Ammon's horn (tissue), 1 donor: Measurements from ENCODE around the gene RIBC1.
A peak's percentile ranks its signal among the peaks of the same experiment; 100 is the strongest.
"Not testable (repeated sequence)": the region's sequence is repeated elsewhere in the genome, so short reads cannot be mapped to it uniquely, and the experiment has no call there.

ENCODE experiments used
- DNase-seq: peaks from one replicate; pipeline ENCODE4 v3.0.0-alpha.2; 2016; ENCODE audit warnings: low spot score

The RIBC1 gene

DNA sequence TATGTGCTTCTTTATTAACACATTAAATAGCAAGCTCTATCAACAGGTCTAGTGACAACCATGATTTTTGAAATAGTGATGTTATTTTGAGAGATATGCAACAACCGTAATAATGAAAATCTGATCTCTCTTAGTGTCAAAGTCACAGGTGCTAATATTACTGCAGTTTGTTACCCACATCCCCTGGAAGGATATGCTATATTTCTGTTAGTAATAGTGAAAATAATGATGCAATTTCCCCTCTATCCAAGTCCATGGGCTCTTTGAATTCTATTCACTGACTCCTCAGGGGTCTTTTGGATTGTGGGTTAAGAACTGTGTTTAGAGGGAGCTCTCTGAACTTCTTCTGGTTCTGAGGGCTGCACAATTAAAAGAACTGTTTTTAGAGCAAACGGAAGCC, 14.5 kb downstream of the RIBC1 start:
- no peak for DNase-seq

DNA sequence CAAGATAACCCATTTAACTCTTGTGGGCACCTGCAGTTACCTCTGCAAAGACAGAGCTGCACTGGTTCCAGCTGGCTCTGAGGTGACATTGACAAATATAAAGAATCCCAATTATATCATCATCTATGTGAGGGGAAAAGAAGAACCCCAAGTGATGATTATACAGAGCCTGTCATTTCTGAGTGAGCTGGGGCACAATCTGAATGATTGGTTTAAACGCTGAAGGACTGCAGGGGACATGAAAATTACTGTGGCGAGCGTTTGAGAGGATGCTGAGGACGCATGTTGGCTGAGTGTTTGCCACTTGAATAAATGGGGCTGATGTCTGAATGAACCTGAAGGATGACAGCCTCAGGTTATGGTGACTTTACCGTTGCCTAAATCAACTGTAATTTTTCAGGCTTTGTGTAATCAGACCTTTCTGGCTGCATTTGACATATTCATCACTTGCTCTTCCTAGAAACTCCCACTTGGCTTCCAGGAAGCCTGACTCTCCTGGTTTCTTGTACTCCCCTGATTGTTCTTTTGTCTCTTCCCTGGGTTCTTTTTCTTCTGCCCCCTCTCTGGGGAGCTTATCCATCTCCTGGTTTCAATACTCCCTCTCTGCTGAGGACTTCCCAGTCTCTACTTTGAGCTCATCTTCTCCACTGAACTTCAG, 15.6 kb downstream of the RIBC1 start:
- DNase-seq = no peak

- DNase-seq = no peak
Observed at GRCh38 chrX:53438832-53439230, 16.2 kb downstream of the RIBC1 start.

DNA sequence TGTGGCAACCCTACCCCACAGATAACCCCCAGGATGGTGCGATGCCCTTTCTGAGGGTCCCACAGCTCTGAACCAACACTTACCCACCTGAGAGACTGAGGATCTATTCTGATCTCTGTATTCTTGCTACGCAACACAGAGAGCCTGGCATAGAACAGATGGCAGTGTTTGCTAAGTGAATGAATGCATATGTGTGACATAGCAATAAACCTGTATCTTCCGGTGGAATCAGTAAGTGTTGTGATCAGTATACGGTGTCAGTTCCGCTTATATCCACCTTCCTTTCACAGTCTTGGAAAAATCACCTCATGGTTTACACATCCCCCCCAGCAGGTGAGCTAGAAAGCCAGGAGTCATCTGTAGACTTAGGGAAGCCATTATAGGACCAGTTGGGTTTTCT, 17.4 kb downstream of the RIBC1 start:
- DNase-seq = no peak

GRCh38 chrX:53440621-53441517, 18.2 kb downstream of the RIBC1 start:
- DNase-seq = peak; percentile 11

DNA sequence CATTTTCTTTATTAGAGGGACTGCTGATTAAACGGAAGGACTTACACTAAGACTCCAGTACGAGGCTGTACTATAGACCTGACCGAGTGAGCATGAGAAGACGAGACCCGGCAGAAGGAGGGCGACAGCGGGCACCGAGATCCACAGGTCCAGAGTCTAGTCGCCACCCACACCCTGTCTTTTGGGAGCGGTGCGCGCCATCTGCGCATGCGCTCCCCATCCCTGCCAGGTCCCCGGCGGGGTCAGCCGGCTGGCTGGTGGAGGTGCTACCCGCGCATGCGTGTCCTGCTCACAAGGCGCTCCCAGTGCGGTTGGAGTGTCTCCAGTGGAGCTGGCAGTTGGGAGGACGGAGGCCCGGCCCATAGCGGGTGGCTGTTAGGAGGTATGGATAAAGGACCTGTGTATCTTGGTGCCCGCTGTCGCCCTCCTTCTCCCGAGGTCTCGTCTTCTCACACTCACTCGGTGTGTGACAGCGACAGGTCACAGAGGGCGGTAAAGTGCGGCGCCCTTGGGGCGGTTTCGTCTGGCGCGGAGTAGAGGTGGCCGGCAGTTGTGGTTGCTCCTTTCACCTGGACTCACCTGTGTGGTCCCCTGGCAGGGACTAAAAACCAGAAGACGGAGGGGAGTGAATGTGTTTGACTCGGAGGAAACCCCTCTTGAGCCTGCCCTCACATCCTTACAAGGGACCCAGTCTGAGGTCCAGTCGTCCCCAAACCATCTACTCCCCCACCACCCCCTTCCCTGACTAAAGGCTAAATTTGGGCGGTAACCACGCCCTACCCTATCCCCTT, 19.1 kb downstream of the RIBC1 start:
- DNase-seq = peak; percentile 72

DNA sequence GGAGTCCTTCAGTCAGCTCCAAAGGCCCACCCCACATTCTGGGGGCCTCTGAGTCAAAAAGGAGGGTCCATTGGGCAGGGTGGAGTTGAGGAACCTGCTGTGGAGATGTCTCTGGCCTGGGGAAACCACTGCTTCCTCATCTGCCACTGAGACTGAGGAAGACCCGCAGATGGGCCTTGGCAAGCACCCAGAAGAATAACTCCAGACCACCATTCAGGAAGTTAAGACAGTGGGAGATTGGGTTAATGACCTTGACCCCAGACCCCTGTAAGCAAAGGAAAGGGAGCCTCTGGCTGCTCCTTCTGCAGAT, 19.6 kb downstream of the RIBC1 start:
- DNase-seq = peak; percentile 5

DNA sequence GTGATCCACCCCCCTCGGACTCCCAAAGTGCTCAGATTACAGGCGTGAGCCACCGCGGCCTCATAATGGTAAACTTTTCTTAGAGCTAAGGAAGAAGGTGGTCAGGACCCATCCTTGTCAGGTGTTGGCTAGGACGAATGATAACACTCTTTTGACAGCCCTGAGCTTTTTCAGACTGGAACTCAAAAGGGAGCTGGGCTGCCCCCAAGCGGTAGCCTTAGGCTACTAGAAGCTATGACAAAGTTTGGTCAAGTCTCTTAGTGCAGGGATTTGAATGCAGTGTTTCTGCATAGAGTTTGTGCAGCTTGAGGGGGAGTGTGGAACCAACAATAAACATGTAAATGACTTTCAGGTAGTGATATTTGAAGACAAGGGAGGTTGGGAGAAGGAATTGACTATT, 23.3 kb downstream of the RIBC1 start:
- DNase-seq = peak; percentile 10

DNA sequence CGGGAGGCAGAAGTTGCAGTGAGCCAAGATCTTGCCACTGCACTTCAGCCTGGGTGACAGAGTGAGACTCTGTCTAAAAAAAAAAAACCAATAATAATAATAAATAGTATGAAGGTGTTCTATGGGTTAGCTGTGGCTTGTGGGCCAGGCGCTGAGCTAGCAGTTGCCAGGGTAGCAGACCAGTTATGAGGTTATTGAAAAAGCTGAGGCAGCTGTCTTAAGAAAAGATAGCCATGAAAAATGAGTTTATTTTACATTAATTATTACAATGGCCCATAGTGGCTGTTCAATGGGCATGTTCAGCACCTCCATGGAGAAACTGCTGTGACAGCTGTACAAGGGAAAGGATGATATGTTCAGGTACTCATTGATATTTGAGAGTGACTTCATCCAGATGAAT, 24.8 kb downstream of the RIBC1 start:
- DNase-seq = no peak

GRCh38 chrX:53449632-53450031, 27.0 kb downstream of the RIBC1 start:
- DNase-seq = no peak

DNA sequence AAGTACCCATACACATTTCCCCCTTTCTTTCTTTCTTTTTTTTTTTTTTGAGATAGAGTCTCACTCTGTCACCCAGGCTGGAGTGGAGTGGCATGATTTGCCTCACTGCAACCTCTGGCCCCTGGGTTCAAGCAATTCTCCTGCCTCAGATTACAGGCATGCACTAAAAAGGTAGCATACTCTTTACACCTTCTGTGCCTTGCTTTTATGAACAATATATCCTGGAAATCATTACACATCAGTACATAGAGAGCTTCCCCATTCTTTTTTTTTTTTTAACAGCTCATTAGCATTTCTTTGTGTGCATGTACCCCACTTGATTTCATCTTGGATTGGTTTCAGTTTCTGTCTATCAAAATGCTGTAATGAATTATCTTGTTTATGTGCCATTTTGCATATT, 30.1 kb downstream of the RIBC1 start:
- DNase-seq = no peak

DNA sequence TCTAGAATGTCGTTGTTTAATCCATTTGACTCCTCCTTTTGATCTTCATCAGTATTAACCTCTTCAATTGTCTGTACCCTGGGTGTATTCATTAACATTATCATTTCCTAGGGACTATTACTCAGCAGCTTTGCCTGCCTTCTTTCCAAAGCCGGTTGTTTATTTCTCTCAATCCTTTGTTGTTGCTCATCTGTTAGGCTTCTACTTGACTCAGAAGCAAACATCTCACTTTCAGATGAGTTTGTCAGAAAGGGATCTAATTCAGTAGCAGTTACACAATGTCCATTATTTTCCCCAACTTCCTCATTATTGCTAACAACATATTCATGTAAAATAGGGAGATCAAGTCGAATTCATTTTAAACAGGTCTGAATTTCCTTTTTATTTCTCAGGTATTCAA, 33.6 kb downstream of the RIBC1 start:
- DNase-seq = no peak

- DNase-seq = no peak
Observed at GRCh38 chrX:53458082-53458481, 35.4 kb downstream of the RIBC1 start.

GRCh38 chrX:53468659-53469058, 46.0 kb downstream of the RIBC1 start:
- not testable (repeated sequence) for DNase-seq

DNA sequence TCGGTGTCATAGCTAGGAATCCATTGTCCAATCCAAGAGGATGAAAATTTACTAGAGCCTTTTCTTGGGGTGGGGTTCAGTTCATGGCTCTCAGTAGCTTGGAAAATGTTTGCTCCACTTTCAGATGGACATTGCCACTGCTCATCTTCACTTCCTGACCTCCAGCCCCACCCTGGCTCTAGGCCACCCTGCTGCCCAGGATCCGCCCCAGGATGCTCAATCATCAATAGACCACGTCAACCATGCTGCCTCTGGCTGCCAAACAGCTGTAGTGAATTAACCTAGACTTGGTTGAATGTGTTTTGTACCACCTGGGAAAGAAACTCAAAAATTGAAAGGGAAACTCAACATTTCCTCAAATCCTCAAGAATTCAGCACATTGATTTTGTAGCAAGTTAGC, 48.7 kb downstream of the RIBC1 start:
- no peak for DNase-seq

- DNase-seq = no peak
Observed at GRCh38 chrX:53474707-53475106, 52.0 kb downstream of the RIBC1 start.

- no peak for DNase-seq
Observed at GRCh38 chrX:53476371-53476770, 53.7 kb downstream of the RIBC1 start.

GRCh38 chrX:53479301-53479700, 56.6 kb downstream of the RIBC1 start:
- DNase-seq = no peak
